Neural cell (in vitro differentiated cells): ENCODE results near the gene STX18. TPM values are rescaled to one million over a fixed set of nuclear protein-coding genes. Genes with fewer than 3 reads are reported as not detected.
A peak's percentile ranks its signal among the peaks of the same experiment; 100 is the strongest.

ENCODE experiments used
- H2AFZ ChIP-seq: fragments of 200-600, 300-800 bp; sonication (generic), shearing (Covaris generic); 2 replicates; pipeline ENCODE4 v1.6.0; 2014; ENCODE audit warnings: low read depth, mild to moderate bottlenecking, antibody characterized with exemption, low read length, moderate library complexity
- H3F3A ChIP-seq: fragments of 200-600 bp; shearing (Covaris generic); 2 replicates; pipeline ENCODE4 v1.6.1; 2016; ENCODE audit warnings: mild to moderate bottlenecking, moderate library complexity, mixed read lengths, antibody characterized with exemption, low read length; ENCODE audit not compliant: insufficient read depth, poor library complexity, severe bottlenecking
- H3K27ac ChIP-seq: fragments of 200-600, 300-800 bp; sonication (generic), shearing (Covaris generic); 2 replicates; pipeline ENCODE4 v1.5.1; 2014; ENCODE audit warnings: mild to moderate bottlenecking, low read length, moderate library complexity
- H3K27me3 ChIP-seq: fragments of 300-800, 200-600 bp; sonication (generic), shearing (Covaris generic); 2 replicates; pipeline ENCODE4 v1.6.0; 2014; ENCODE audit warnings: mild to moderate bottlenecking, low read depth, low read length, moderate library complexity; ENCODE audit not compliant: insufficient read depth
- H3K36me3 ChIP-seq: fragments of 300-800, 200-600 bp; sonication (generic), shearing (Covaris generic); 2 replicates; pipeline ENCODE4 v1.5.1; 2014; ENCODE audit warnings: mild to moderate bottlenecking, antibody characterized with exemption, low read length, moderate library complexity; ENCODE audit not compliant: insufficient read depth
- H3K4me2 ChIP-seq: fragments of 300-800, 200-600 bp; sonication (generic), shearing (Covaris generic); 2 replicates; pipeline ENCODE4 v1.6.0; 2014; ENCODE audit warnings: mild to moderate bottlenecking, low read length
- H3K4me3 ChIP-seq: fragments of 300-800, 200-600 bp; sonication (generic), shearing (Covaris generic); 2 replicates; pipeline ENCODE4 v1.5.1; 2014; ENCODE audit warnings: mild to moderate bottlenecking, low read length, moderate library complexity
- H3K79me2 ChIP-seq: fragments of 200-600 bp; shearing (Covaris generic); replicated peaks from 2 replicates; pipeline ENCODE4 v1.6.0; 2014; ENCODE audit warnings: mild to moderate bottlenecking, low read length, moderate library complexity; ENCODE audit not compliant: insufficient read depth
- H3K9ac ChIP-seq: fragments of 300-800, 200-600 bp; sonication (generic), shearing (Covaris generic); 2 replicates; pipeline ENCODE4 v1.6.1; 2016; ENCODE audit warnings: mild to moderate bottlenecking, low read length, mixed read lengths
- H3K9me2 ChIP-seq: fragments of 200-600 bp; shearing (Covaris generic); 2 replicates; pipeline ENCODE4 v1.6.1; 2016; ENCODE audit warnings: mild to moderate bottlenecking, low read length, mixed read lengths; ENCODE audit not compliant: insufficient read depth
- H3K9me3 ChIP-seq: fragments of 200-600, 300-800 bp; sonication (generic), shearing (Covaris generic); 2 replicates; pipeline ENCODE4 v1.6.1; 2016; ENCODE audit warnings: mild to moderate bottlenecking, mixed run types, low read length, moderate library complexity, mixed read lengths
- H4K20me1 ChIP-seq: fragments of 200-600 bp; shearing (Covaris generic); 2 replicates; pipeline ENCODE4 v1.6.1; 2016; ENCODE audit warnings: mild to moderate bottlenecking, mixed run types; ENCODE audit not compliant: insufficient read depth
- CTCF ChIP-seq: fragments of 450-650 bp; IDR thresholded peaks from 2 replicates; pipeline ENCODE4 v1.5.1; 2014; ENCODE audit warnings: antibody characterized with exemption, mild to moderate bottlenecking, moderate library complexity; ENCODE audit not compliant: poor library complexity, severe bottlenecking
- EP300 ChIP-seq: fragments of 450-650 bp; conservative IDR thresholded peaks from 2 replicates; pipeline ENCODE4 v1.6.1; 2014; ENCODE audit warnings: antibody characterized with exemption, mild to moderate bottlenecking, moderate library complexity; ENCODE audit not compliant: poor library complexity, severe bottlenecking
- EZH2 ChIP-seq: fragments of 200-600, 300-800 bp; shearing (Covaris generic), sonication (generic); IDR thresholded peaks from 2 replicates; pipeline ENCODE4 v1.6.1; 2014; ENCODE audit warnings: antibody characterized with exemption, low read length, borderline replicate concordance, mild to moderate bottlenecking; ENCODE audit not compliant: insufficient read depth, poor library complexity, severe bottlenecking
- MXI1 ChIP-seq: fragments of 450-650 bp; conservative IDR thresholded peaks from 2 replicates; pipeline ENCODE4 v1.6.1; 2014; ENCODE audit warnings: antibody characterized with exemption, mild to moderate bottlenecking; ENCODE audit not compliant: poor library complexity, severe bottlenecking
- POLR2AphosphoS5 ChIP-seq: IDR thresholded peaks from 2 replicates; pipeline ENCODE4 v1.6.1; 2012
- RAD21 ChIP-seq: fragments of 450-650 bp; conservative IDR thresholded peaks from 2 replicates; pipeline ENCODE4 v1.6.1; 2014; ENCODE audit warnings: antibody characterized with exemption, mild to moderate bottlenecking, moderate library complexity
- REST ChIP-seq: IDR thresholded peaks from 2 replicates; pipeline ENCODE4 v1.6.1; 2012; ENCODE audit warnings: borderline replicate concordance
- SMC3 ChIP-seq: fragments of 450-650 bp; conservative IDR thresholded peaks from 2 replicates; pipeline ENCODE4 v1.6.1; 2014; ENCODE audit warnings: antibody characterized with exemption, mild to moderate bottlenecking, moderate library complexity; ENCODE audit not compliant: poor library complexity
- TAF1 ChIP-seq: IDR thresholded peaks from 2 replicates; pipeline ENCODE4 v1.6.1; 2012; ENCODE audit warnings: low read depth
- polyA plus RNA-seq: library from polyadenylated mRNA; depleted of rRNA; stranded (reverse); fragments of >200 nt; gene quantifications from 2 replicates; pipeline ENCODE4 v1.2.3, GENCODE V29; 2014

Gene STX18
- polyA plus RNA-seq, 1 donor from 2014 or later, result 64.5 TPM

GRCh38 chr4:4379540-4380087 is 162.2 kb downstream of the STX18 start:
- peak; percentile 12 for TF ChIP-seq CTCF
- TF ChIP-seq REST, result no peak
- TF ChIP-seq RAD21, result no peak
- TF ChIP-seq EZH2, result no peak
- TF ChIP-seq SMC3, result no peak
- no peak for TF ChIP-seq POLR2AphosphoS5
- TF ChIP-seq MXI1, result no peak
- no peak for TF ChIP-seq EP300
- TF ChIP-seq TAF1, result no peak
- Histone ChIP-seq H3K9me3 (no peaks in the 10 kb centered on the region), H3K4me3 (no peak overlapping the region), H3F3A (no peaks in the 10 kb centered on the region), H4K20me1 (no peaks in the 10 kb centered on the region), H3K4me2 (no peak overlapping the region), H3K9me2 (no peaks in the 10 kb centered on the region), H3K36me3 (no peaks in the 10 kb centered on the region), H3K9ac (no peak overlapping the region), H3K27ac (no peak overlapping the region), H2AFZ (no peak overlapping the region), H3K27me3 (no peaks in the 10 kb centered on the region), H3K79me2 (peaks cover under 1% of the 10 kb centered on the region)

DNA sequence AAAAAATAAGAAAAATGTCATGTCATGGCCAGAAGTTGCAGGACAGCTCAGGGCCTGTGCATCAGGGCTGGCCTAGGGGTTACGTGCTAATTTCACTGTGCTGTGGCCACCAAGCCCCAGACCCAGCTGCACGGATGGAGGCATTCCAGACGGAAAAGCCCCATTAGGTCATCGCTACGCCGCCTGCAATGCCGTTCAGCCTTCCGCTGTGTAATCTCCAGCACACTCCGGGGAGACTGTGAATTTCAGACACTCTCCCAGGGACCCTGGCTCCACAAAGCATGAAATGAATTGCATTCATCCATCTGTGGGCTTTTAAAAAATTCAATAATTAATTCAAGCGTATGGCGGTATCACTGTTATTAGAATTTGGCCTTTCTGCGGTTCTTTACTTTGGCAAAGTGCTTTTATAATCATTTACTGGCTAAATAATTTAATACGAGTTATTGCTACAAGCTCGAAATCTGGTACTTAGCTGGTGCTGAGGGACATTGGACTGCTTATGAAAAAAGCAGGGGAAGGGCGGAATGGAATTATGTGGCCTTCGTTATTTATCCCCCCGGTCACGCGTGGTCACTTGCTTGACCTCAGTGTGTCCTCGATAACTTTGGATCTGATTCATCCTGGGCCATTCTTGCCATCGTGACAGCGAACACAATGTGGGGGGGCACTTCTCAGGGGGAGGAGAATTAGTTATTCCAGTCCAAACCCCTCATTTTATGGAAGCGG is 164.0 kb downstream of the STX18 start:
- Histone ChIP-seq H3K27me3 (no peaks in the 10 kb centered on the region), H3K36me3 (no peaks in the 10 kb centered on the region), H2AFZ (no peak overlapping the region), H3K4me3 (no peak overlapping the region), H3K9me3 (no peaks in the 10 kb centered on the region), H3K79me2 (no peaks in the 10 kb centered on the region), H3K4me2 (no peak overlapping the region), H3F3A (no peaks in the 10 kb centered on the region), H3K9ac (no peak overlapping the region), H3K9me2 (no peaks in the 10 kb centered on the region), H4K20me1 (no peaks in the 10 kb centered on the region), H3K27ac (no peak overlapping the region)
- no peak for TF ChIP-seq MXI1
- peak; percentile 36 for TF ChIP-seq POLR2AphosphoS5
- TF ChIP-seq EZH2, result no peak
- no peak for TF ChIP-seq TAF1
